ENCODE results near the gene MAST3. TPM values are rescaled to one million over a fixed set of nuclear protein-coding genes. Genes with fewer than 3 reads are reported as not detected.

The MAST3 gene
- total and polyA plus RNA-seq, 2 of the 13 experiments (the other 11 are each of a cell fraction or from before 2014, with no cell fraction given): 4.1 to 4.6 TPM

GRCh38 chr19:18165794-18166544 is 68.4 kb downstream of the MAST3 start:
- BruUV-seq (replicated peaks): no TSS peak
- H3K4me3 ChIP-seq (replicated peaks in 1 of 3; ENCODE audit: insufficient read depth in 1 of 3, low read depth in 2 of 3, low read length in 3 of 3): no peak overlapping the region
- no peak overlapping the region for H3K27ac ChIP-seq (ENCODE audit: extremely low read length, insufficient read depth, low read length)
- ATAC-seq (no peak), DNase-seq (ENCODE audit: low spot score) (no peak), FAIRE-seq (no peak)
- H3K79me2 ChIP-seq (ENCODE audit: insufficient read depth, low read length): no peaks in the 10 kb centered on the region
- H3K9me3 ChIP-seq (ENCODE audit: low read length): no peaks in the 10 kb centered on the region
- 96% methylated on average over 15 of the region's 15 CpGs for WGBS (ENCODE audit: low lambda C conversion rate)
- intact Hi-C loops (cut with micrococcal nuclease; ENCODE audit: unreplicated experiment) (no loop called here), in situ Hi-C loops (cut with HindIII; ENCODE audit: extremely low pct_ligation_motif_present, low pct_unique_long_range_greater_than_20kb) (no loop called here)
- peaks cover 30 to 48% of the 10 kb centered on the region in 2 experiments for H3K36me3 ChIP-seq (replicated peaks in 1 of 2; ENCODE audit: control insufficient read depth in 1 of 2, insufficient read depth in 2 of 2, low read length in 2 of 2)
- no peak overlapping the region for H2AFZ ChIP-seq (ENCODE audit: low read length)
- ChIA-PET POLR2A (interaction anchor here (2.6 kb wide), 1 partner anchor 53 kb away, joined by 8 read pairs; no protein-coding TSS in a partner anchor), CTCF (ENCODE audit: low intra/inter-chr PET ratio, low total read pairs) (interaction anchor here (3.2 kb wide), 1 partner anchor 53 kb away, joined by 25 read pairs; no protein-coding TSS in a partner anchor)
- H3K4me2 ChIP-seq (ENCODE audit: low read depth, low read length): no peak overlapping the region
- H3K4me1 ChIP-seq (ENCODE audit: insufficient read depth, low read length): peaks cover 6% of the 10 kb centered on the region
- 0 out of 2 replicates have a peak, but pooled peaks cover 3% of the 10 kb centered on the region for H4K20me1 ChIP-seq (ENCODE audit: insufficient read depth, low read length)
- no peak overlapping the region for H3K9ac ChIP-seq (ENCODE audit: insufficient read depth, low read depth, low read length)
- no peaks in the 10 kb centered on the region for H3K27me3 ChIP-seq (ENCODE audit: control insufficient read depth in 1 of 2, insufficient read depth in 2 of 2, low read length in 2 of 2)
- no peak for TF ChIP-seq AHR (CRISPR knock-in tag; IDR thresholded peaks at IDR 0.05)
- TF ChIP-seq RERE (CRISPR knock-in tag; IDR thresholded peaks at IDR 0.05; ENCODE audit: low read depth): no peak
- no peak for TF ChIP-seq MNT (IDR thresholded peaks at IDR 0.05)
- TF ChIP-seq ZBTB49 (CRISPR knock-in tag; IDR thresholded peaks at IDR 0.05; ENCODE audit: borderline replicate concordance): no peak
- TF ChIP-seq SETDB1 (CRISPR knock-in tag; IDR thresholded peaks at IDR 0.05; ENCODE audit: borderline replicate concordance): no peak
- no peak for TF ChIP-seq ZNF543 (CRISPR knock-in tag; IDR thresholded peaks at IDR 0.05)
- no peak for TF ChIP-seq ZNF713 (CRISPR knock-in tag; IDR thresholded peaks at IDR 0.05)
- no peak for TF ChIP-seq TFDP2 (CRISPR knock-in tag; IDR thresholded peaks at IDR 0.05)
- TF ChIP-seq POLR2G (IDR thresholded peaks at IDR 0.05; ENCODE audit: low read depth, low read length): no peak
- TF ChIP-seq IKZF5 (CRISPR knock-in tag; IDR thresholded peaks at IDR 0.05): no peak

All from HepG2 (cell line).